Neutrophil (primary cell): ENCODE measurements around the gene TXNRD3.

ENCODE experiments used
- H3K27ac ChIP-seq: fragments of 200-600 bp; sonication (generic); 2 replicates; pipeline ENCODE4 v1.5.1; 2016; ENCODE audit warnings: mild to moderate bottlenecking, moderate library complexity
- H3K27me3 ChIP-seq: fragments of 200-600 bp; sonication (generic); 2 replicates; pipeline ENCODE4 v1.6.0; 2016; ENCODE audit warnings: mild to moderate bottlenecking
- H3K36me3 ChIP-seq: fragments of 200-600 bp; sonication (generic); 2 replicates; pipeline ENCODE4 v1.5.1; 2017
- H3K4me1 ChIP-seq, 2 experiments: fragments of 200-600 bp in 1 of 2; sonication (generic) in 1 of 2; 1 replicate in 1 of 2; 2 replicates in 1 of 2; pipeline versions ENCODE4 v1.5.1 to v1.6.1; 2013 to 2016; ENCODE audit warnings: low read depth in 1 of 2, low read length in 1 of 2, mild to moderate bottlenecking in 1 of 2, moderate library complexity in 1 of 2; ENCODE audit not compliant: control insufficient read depth in 1 of 2, insufficient read depth in 1 of 2
- H3K4me3 ChIP-seq, 2 experiments: fragments of 200-600 bp in 1 of 2; sonication (generic) in 1 of 2; 1 replicate in 1 of 2; 2 replicates in 1 of 2; pipeline ENCODE4 v1.5.1; 2013 to 2016; ENCODE audit warnings: low read depth in 1 of 2, low read length in 1 of 2, mild to moderate bottlenecking in 1 of 2, moderate library complexity in 1 of 2
- H3K9me3 ChIP-seq: fragments of 200-600 bp; sonication (generic); 2 replicates; pipeline ENCODE4 v1.5.1; 2016
- TF ChIP-seq, protein P1 (sequence below): fragments of 200-600 bp; sonication (generic); IDR thresholded peaks from 2 replicates; pipeline ENCODE4 v1.5.1; 2016; ENCODE audit warnings: antibody characterized with exemption

The TXNRD3 gene

DNA sequence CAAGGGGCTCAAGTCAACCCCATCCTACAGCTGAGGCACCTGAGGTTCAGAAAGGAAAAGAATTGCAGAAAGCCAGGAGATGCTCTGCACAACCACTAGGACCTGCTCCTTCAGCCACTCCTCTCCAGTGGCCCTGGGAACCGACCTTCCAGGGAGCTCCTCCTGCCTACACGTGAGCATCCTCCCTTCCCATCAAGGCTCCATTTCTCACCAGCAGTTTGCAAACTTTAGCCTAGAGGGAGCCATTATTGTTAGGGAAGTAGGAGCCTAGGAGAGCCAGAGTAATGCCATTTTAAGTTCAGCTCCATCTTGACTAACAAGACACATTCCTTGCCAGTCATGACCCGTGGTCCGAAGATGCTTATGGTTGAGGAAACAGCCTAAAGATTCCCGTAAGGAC is 37.9 kb upstream of the TXNRD3 start:
- Histone ChIP-seq H3K9me3 (no peaks in the 10 kb centered on the region), H3K4me1 (no peaks in the 10 kb centered on the region), H3K27ac (no peak overlapping the region), H3K36me3 (no peaks in the 10 kb centered on the region), H3K27me3 (peaks cover 54% of the 10 kb centered on the region), H3K4me3 (no peak overlapping the region)
- TF ChIP-seq, protein P1, sequence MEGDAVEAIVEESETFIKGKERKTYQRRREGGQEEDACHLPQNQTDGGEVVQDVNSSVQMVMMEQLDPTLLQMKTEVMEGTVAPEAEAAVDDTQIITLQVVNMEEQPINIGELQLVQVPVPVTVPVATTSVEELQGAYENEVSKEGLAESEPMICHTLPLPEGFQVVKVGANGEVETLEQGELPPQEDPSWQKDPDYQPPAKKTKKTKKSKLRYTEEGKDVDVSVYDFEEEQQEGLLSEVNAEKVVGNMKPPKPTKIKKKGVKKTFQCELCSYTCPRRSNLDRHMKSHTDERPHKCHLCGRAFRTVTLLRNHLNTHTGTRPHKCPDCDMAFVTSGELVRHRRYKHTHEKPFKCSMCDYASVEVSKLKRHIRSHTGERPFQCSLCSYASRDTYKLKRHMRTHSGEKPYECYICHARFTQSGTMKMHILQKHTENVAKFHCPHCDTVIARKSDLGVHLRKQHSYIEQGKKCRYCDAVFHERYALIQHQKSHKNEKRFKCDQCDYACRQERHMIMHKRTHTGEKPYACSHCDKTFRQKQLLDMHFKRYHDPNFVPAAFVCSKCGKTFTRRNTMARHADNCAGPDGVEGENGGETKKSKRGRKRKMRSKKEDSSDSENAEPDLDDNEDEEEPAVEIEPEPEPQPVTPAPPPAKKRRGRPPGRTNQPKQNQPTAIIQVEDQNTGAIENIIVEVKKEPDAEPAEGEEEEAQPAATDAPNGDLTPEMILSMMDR = no peak

DNA sequence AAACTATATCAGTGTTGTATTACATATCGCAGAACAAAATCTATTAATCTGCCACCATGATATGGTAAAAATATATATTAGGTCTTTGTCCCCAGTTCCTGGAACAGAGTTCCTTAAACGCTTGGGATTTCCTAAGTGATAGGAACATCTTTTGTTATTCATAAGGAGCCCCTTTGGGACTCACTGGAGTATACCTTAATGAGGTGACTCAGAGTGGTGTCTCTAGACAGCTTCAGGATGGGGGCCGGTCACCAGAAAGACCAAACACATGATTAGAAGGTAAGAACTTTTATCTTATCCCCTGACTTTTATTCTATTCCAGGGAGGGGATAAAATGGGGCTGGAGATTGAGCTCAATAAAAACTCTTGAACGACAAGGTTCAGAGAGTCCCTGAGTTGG is 36.8 kb upstream of the TXNRD3 start:
- Histone ChIP-seq H3K9me3 (no peaks in the 10 kb centered on the region), H3K27ac (no peak overlapping the region), H3K4me1 (no peaks in the 10 kb centered on the region), H3K4me3 (no peak overlapping the region), H3K36me3 (no peaks in the 10 kb centered on the region), H3K27me3 (peaks cover 51% of the 10 kb centered on the region)
- TF ChIP-seq, protein P1 = no peak

DNA sequence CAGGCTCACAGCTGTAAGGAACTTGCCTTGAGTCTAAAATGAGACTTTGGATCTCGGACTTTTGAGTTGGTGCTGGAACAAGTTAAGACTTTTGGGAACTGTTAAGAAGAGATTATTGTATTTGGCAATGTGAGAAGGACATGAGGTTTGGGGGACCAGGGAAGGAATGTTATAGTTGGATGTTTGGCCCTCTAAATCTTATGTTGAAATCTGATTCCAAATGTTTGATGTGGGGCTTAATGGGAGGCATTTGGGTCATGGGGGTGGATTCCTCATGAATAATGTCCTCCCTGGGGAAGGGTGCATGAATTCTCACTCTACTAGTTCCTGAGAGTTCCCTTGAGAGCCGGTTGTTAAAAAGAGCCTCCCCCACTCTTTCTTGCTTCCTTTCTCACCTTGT is 30.6 kb upstream of the TXNRD3 start:
- no peak overlapping the region for H3K27ac ChIP-seq
- TF ChIP-seq, protein P1 = no peak
- H3K4me1 ChIP-seq = no peaks in the 10 kb centered on the region
- H3K36me3 ChIP-seq = no peaks in the 10 kb centered on the region
- no peaks in the 10 kb centered on the region for H3K9me3 ChIP-seq
- H3K4me3 ChIP-seq = no peak overlapping the region
- H3K27me3 ChIP-seq = peaks cover 35% of the 10 kb centered on the region

DNA sequence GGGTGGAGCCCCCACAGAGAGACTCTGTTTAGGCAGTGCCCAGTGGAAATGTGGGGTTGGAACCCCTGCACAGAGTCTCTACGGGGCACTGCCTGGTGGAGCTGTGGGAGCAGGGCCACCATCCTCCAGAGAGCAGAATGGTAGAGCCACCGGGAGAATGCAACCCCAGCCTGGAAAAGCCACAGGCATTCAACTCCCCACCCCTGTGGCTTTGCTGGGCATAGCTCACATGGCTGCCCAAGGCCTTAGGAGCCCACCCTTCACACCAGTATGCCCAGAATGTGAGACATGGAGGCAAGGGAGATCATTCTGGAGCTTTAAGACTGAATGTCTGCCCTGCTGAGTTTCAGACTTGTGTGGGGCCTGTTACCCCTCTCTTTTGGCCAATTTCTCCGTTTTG is 30.1 kb upstream of the TXNRD3 start:
- Histone ChIP-seq H3K27me3 (peaks cover 36% of the 10 kb centered on the region), H3K27ac (no peak overlapping the region), H3K4me1 (no peaks in the 10 kb centered on the region), H3K36me3 (no peaks in the 10 kb centered on the region), H3K4me3 (no peak overlapping the region), H3K9me3 (no peaks in the 10 kb centered on the region)
- TF ChIP-seq, protein P1 = no peak

DNA sequence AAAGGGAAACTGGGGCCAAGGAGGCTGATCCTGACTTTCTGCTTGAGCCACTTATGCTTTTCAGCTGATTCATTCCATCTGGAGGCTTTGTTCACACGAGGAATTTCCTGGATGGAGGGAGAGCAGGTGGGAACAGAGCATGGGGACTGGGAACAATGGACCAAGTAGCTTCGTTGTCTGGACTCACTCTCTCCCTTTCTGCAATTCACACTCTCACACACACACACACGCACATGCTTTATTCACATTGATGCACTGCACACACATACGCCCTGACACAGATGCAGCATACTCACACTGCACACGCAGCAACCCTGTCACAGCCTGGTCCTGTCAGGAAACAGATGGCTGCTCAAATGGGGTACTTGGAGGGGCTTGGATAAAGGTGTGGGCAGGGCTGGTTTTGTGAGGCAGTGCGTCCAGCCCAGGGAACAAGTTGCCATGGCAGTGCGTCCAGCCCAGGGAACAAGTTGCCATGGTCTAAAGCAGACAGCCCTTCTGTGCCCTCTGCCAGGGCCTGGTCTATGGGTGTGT is 29.4 kb upstream of the TXNRD3 start:
- Histone ChIP-seq H3K27me3 (peaks cover 39% of the 10 kb centered on the region), H3K27ac (no peak overlapping the region), H3K9me3 (no peaks in the 10 kb centered on the region), H3K4me1 (no peaks in the 10 kb centered on the region), H3K4me3 (no peak overlapping the region), H3K36me3 (no peaks in the 10 kb centered on the region)
- TF ChIP-seq, protein P1 = no peak

DNA sequence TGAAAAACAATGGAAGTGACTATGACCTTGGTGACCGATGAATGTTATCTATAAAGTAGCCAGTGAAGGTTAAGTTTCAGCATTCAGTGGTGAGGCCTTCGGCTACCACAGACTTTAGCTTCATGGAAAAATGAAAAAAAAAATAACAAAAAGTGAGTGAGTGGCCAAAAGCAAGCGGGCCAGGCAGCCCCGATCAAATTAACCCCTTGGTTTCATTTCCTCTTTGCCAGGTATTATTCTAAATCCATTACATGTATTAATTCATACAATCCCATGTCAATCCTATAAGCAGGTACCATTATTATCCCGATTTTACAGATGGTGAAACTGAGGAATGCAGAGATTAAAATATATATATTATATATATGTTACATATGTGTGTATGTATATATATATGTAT is 28.1 kb upstream of the TXNRD3 start:
- TF ChIP-seq, protein P1 = no peak
- peaks cover 46% of the 10 kb centered on the region for H3K27me3 ChIP-seq

More for the DNA sequence above, 28.1 kb upstream of the TXNRD3 start:
- peaks cover 0 to 4% of the 10 kb centered on the region in 2 experiments for H3K4me1 ChIP-seq
- H3K27ac ChIP-seq = no peak overlapping the region
- no peaks in the 10 kb centered on the region for H3K9me3 ChIP-seq
- no peak overlapping the region for H3K4me3 ChIP-seq
- H3K36me3 ChIP-seq = no peaks in the 10 kb centered on the region
